IMR-90 (cell line): ENCODE measurements around the gene ZBED2. TPM values are rescaled to one million over a fixed set of nuclear protein-coding genes. Genes with fewer than 3 reads are reported as not detected.

Source experiments
- ATAC-seq: fragments of 200-7000 bp; cut with Tn5 transposase; 2 replicates; pipeline ENCODE4 v1.9.1; 2020; ENCODE audit warnings: low read depth, mild to moderate bottlenecking, moderate library complexity
- BruUV-seq: library from RNA; stranded (reverse); fragments of 400-500 nt; replicated peaks from 2 replicates; lab custom pipeline; 2021; lab: Mats Ljungman, UMichigan
- CTCF ChIA-PET: fragments of 300-600 bp; formaldehyde crosslinking; extraction: SDS; loops from one replicate; lab custom pipeline; 2021; ENCODE audit warnings: antibody characterized with exemption; lab: Yijun Ruan, JAX
- POLR2A ChIA-PET: fragments of 300-600 bp; sonication (Branson Sonifier 250); formaldehyde crosslinking; loops from one replicate; lab custom pipeline; 2022; ENCODE audit warnings: antibody characterized with exemption; ENCODE audit not compliant: unreplicated experiment; lab: Charles Lee
- DNase-seq: peaks from one replicate; pipeline ENCODE4 v3.0.0; 2013
- H2AFZ ChIP-seq: replicated peaks from 2 replicates; pipeline ENCODE3; 2013; ENCODE audit warnings: low read length, mild to moderate bottlenecking; ENCODE audit not compliant: poor library complexity
- H2AK5ac ChIP-seq: 2 replicates; pipeline ENCODE4 v1.6.1; 2013; ENCODE audit warnings: low read depth, low read length, inconsistent platforms
- H2AK9ac ChIP-seq: replicated peaks from 2 replicates; pipeline ENCODE3; 2013; ENCODE audit warnings: mild to moderate bottlenecking, low read depth, low read length, moderate library complexity; ENCODE audit not compliant: poor library complexity
- H2BK120ac ChIP-seq: 2 replicates; pipeline ENCODE4 v1.6.1; 2013; ENCODE audit warnings: low read depth, low read length, inconsistent platforms
- H2BK15ac ChIP-seq: 3 replicates; pipeline ENCODE4 v1.6.1; 2013; ENCODE audit warnings: low read depth, low read length, inconsistent platforms
- H2BK20ac ChIP-seq: 2 replicates; pipeline ENCODE4 v1.6.1; 2013; ENCODE audit warnings: low read depth, mild to moderate bottlenecking, inconsistent platforms, low read length, moderate library complexity
- H2BK5ac ChIP-seq: 2 replicates; pipeline ENCODE4 v1.6.1; 2013; ENCODE audit warnings: mild to moderate bottlenecking, low read depth, low read length, inconsistent platforms; ENCODE audit not compliant: poor library complexity, severe bottlenecking
- H3K14ac ChIP-seq: replicated peaks from 2 replicates; pipeline ENCODE4 v1.6.1; 2013; ENCODE audit warnings: low read depth, low read length, inconsistent platforms
- H3K18ac ChIP-seq: 2 replicates; pipeline ENCODE4 v1.6.1; 2013; ENCODE audit warnings: low read depth, low read length, control low read depth
- H3K23ac ChIP-seq: 2 replicates; pipeline ENCODE4 v1.6.1; 2013; ENCODE audit warnings: low read depth, low read length, inconsistent platforms
- H3K27ac ChIP-seq: 2 replicates; pipeline ENCODE4 v1.5.1; 2013; ENCODE audit warnings: mild to moderate bottlenecking, control low read depth, low read length; ENCODE audit not compliant: insufficient read depth
- H3K27me3 ChIP-seq: 2 replicates; pipeline ENCODE4 v1.6.1; 2013; ENCODE audit warnings: low read length; ENCODE audit not compliant: control insufficient read depth, insufficient read depth
- H3K36me3 ChIP-seq: 2 replicates; pipeline ENCODE4 v1.6.1; 2013; ENCODE audit warnings: low read length, mixed read lengths; ENCODE audit not compliant: control insufficient read depth, insufficient read depth
- H3K4ac ChIP-seq: 2 replicates; pipeline ENCODE4 v1.6.1; 2013; ENCODE audit warnings: low read depth, low read length, inconsistent platforms
- H3K4me1 ChIP-seq: 2 replicates; pipeline ENCODE4 v1.6.1; 2013; ENCODE audit warnings: low read length, mixed read lengths; ENCODE audit not compliant: control insufficient read depth, insufficient read depth
- H3K4me2 ChIP-seq: 2 replicates; pipeline ENCODE4 v1.6.1; 2013; ENCODE audit warnings: low read depth, mild to moderate bottlenecking, control low read depth, low read length, moderate library complexity
- H3K4me3 ChIP-seq: 2 replicates; pipeline ENCODE4 v1.5.1; 2013; ENCODE audit warnings: low read depth, mild to moderate bottlenecking, control low read depth, low read length, moderate library complexity; ENCODE audit not compliant: insufficient read depth
- H3K56ac ChIP-seq: 2 replicates; pipeline ENCODE4 v1.6.1; 2013; ENCODE audit warnings: low read length, inconsistent platforms; ENCODE audit not compliant: insufficient read depth; ENCODE audit errors: extremely low read depth
- H3K79me1 ChIP-seq, 2 experiments: 2 replicates each; pipeline ENCODE4 v1.6.1; 2013; ENCODE audit warnings: low read length in 2 of 2, inconsistent platforms in 1 of 2, low read depth in 1 of 2
- H3K9ac ChIP-seq: 2 replicates; pipeline ENCODE4 v1.6.1; 2013; ENCODE audit warnings: low read depth, low read length, control low read depth
- H3K9me1 ChIP-seq: 2 replicates; pipeline ENCODE4 v1.6.1; 2013; ENCODE audit warnings: low read length, inconsistent platforms; ENCODE audit not compliant: insufficient read depth
- H3K9me3 ChIP-seq: 2 replicates; pipeline ENCODE4 v1.6.1; 2013; ENCODE audit warnings: low read length; ENCODE audit not compliant: control insufficient read depth, insufficient read depth
- H4K20me1 ChIP-seq: 2 replicates; pipeline ENCODE4 v1.6.1; 2013; ENCODE audit warnings: low read length, inconsistent platforms; ENCODE audit not compliant: insufficient read depth
- H4K5ac ChIP-seq: 2 replicates; pipeline ENCODE4 v1.6.1; 2013; ENCODE audit warnings: mild to moderate bottlenecking, low read depth, low read length, control low read depth
- H4K8ac ChIP-seq, 2 experiments: 2 replicates each; pipeline ENCODE4 v1.6.1; 2013; ENCODE audit warnings: low read depth in 2 of 2, low read length in 2 of 2, control low read depth in 1 of 2, inconsistent platforms in 1 of 2
- H4K91ac ChIP-seq: 2 replicates; pipeline ENCODE4 v1.6.1; 2013; ENCODE audit warnings: low read depth, low read length, inconsistent platforms; ENCODE audit not compliant: insufficient read depth
- BHLHE40 ChIP-seq: fragments of 150-350 bp; IDR thresholded peaks from 2 replicates; pipeline ENCODE4 v1.6.1; 2016; ENCODE audit warnings: mild to moderate bottlenecking, low read depth, low read length
- CEBPB ChIP-seq: IDR thresholded peaks from 2 replicates; pipeline ENCODE4 v1.6.1; 2012; ENCODE audit warnings: low read depth, low read length, improper control_type of control experiment
- CHD1 ChIP-seq: IDR thresholded peaks from 2 replicates; pipeline ENCODE4 v1.6.1; 2012; ENCODE audit warnings: low read depth, low read length, improper control_type of control experiment
- CTCF ChIP-seq: conservative IDR thresholded peaks from 2 replicates; pipeline ENCODE4 v1.5.1; 2012; ENCODE audit warnings: mild to moderate bottlenecking, low read depth, low read length, improper control_type of control experiment
- ELK1 ChIP-seq: fragments of 150-350 bp; IDR thresholded peaks from 2 replicates; pipeline ENCODE4 v1.6.1; 2016; ENCODE audit warnings: low read depth, mild to moderate bottlenecking, low read length, moderate library complexity, borderline replicate concordance
- FOS ChIP-seq: fragments of 150-350 bp; IDR thresholded peaks from 2 replicates; pipeline ENCODE4 v1.6.1; 2016; ENCODE audit warnings: low read depth, low read length
- MAFK ChIP-seq: IDR thresholded peaks from 2 replicates; pipeline ENCODE4 v1.6.1; 2012; ENCODE audit warnings: low read depth, low read length, improper control_type of control experiment
- MAZ ChIP-seq: IDR thresholded peaks from 2 replicates; pipeline ENCODE4 v1.6.1; 2012; ENCODE audit warnings: low read depth, mild to moderate bottlenecking, low read length, improper control_type of control experiment, moderate library complexity, borderline replicate concordance
- MXI1 ChIP-seq: IDR thresholded peaks from 2 replicates; pipeline ENCODE4 v1.6.1; 2012; ENCODE audit warnings: low read depth, mild to moderate bottlenecking, low read length, moderate library complexity, borderline replicate concordance
- NFE2L2 ChIP-seq: fragments of 150-350 bp; IDR thresholded peaks from 2 replicates; pipeline ENCODE4 v1.6.1; 2016; ENCODE audit warnings: low read depth, mild to moderate bottlenecking, low read length
- POLR2A ChIP-seq: IDR thresholded peaks from 2 replicates; pipeline ENCODE4 v1.6.1; 2012; ENCODE audit warnings: mild to moderate bottlenecking, low read depth, low read length
- RAD21 ChIP-seq: IDR thresholded peaks from 2 replicates; pipeline ENCODE4 v1.6.1; 2012; ENCODE audit warnings: low read length, improper control_type of control experiment
- RCOR1 ChIP-seq: IDR thresholded peaks from 2 replicates; pipeline ENCODE4 v1.6.1; 2012; ENCODE audit warnings: mild to moderate bottlenecking, low read length, improper control_type of control experiment; ENCODE audit not compliant: insufficient replicate concordance
- RFX5 ChIP-seq: IDR thresholded peaks from 2 replicates; pipeline ENCODE4 v1.8.0; 2012; ENCODE audit warnings: low read depth, mild to moderate bottlenecking, low read length, moderate library complexity
- SMC3 ChIP-seq: fragments of 150-350 bp; IDR thresholded peaks from 2 replicates; pipeline ENCODE4 v1.6.1; 2016; ENCODE audit warnings: low read depth, mild to moderate bottlenecking, antibody characterized with exemption, low read length, moderate library complexity
- WGBS, 2 experiments: methylation state at CpG; one replicate each; pipeline versions ENCODE4 v1.1.5 to v1.1.7; 2013; ENCODE audit warnings: missing lambda C conversion rate in 2 of 2; ENCODE audit not compliant: insufficient read length in 1 of 2; ENCODE audit errors: extremely low coverage in 2 of 2; 5-methylcytosine and 5-hydroxymethylcytosine counted together
- dilution Hi-C: fragments of 300-500 bp; cut with HindIII; formaldehyde crosslinking; loops from one replicate; pipeline ENCODE4 v1.14.3; 2018; ENCODE audit warnings: low sequenced_read_pairs; ENCODE audit not compliant: unreplicated experiment
- in situ Hi-C: fragments of 300-500 bp; cut with MboI; formaldehyde crosslinking; loops from 3 replicates; pipeline ENCODE4 v1.14.3; 2019; ENCODE audit warnings: low sequenced_read_pairs, inconsistent platforms, mixed read lengths
- intact Hi-C: fragments of 100-400 bp; cut with micrococcal nuclease; formaldehyde crosslinking; loops from 2 replicates; pipeline ENCODE4 v1.10.0; 2022
- polyA plus RNA-seq, 3 experiments: library from polyadenylated mRNA; depleted of rRNA; stranded (reverse); fragments of >200 nt; gene quantifications; 2 replicates each; pipeline ENCODE4 v1.2.3, GENCODE V29; 2012; ENCODE audit warnings: low replicate concordance in 1 of 3
- total RNA-seq: library from RNA; depleted of rRNA; stranded (reverse); fragments of >200 nt; gene quantifications from 2 replicates; pipeline ENCODE4 v1.2.3, GENCODE V29; 2012

The ZBED2 gene
- total and polyA plus RNA-seq, 2 of the 4 experiments (the other 2 are of a cell fraction) = 0.51 to 0.72 TPM

GRCh38 chr3:111607240-111607920 lies 12.2 kb upstream of the ZBED2 start:
- Histone ChIP-seq H3K27me3 (no peaks in the 10 kb centered on the region), H3K9me1 (no peaks in the 10 kb centered on the region), H2AFZ (no peak overlapping the region), H3K4me2 (no peak overlapping the region), H4K91ac (0 out of 2 replicates have a peak overlapping the region, but pooled peaks have one; percentile 24), H4K8ac (no peak overlapping the region; a peak in 1 of 4 replicates), H2BK120ac (no peak overlapping the region), H3K27ac (no peak overlapping the region), H3K4ac (no peak overlapping the region), H3K18ac (peak overlapping the region; percentile 65; the same call in 1 of the 2 replicates), H4K20me1 (no peaks in the 10 kb centered on the region), H2BK5ac (no peak overlapping the region), H3K36me3 (no peaks in the 10 kb centered on the region), H2AK5ac (peak overlapping the region; percentile 77), H2AK9ac (no peak overlapping the region), H3K9me3 (no peaks in the 10 kb centered on the region), H4K5ac (no peak overlapping the region), H2BK20ac (peak overlapping the region; percentile 65; the same call in 1 of the 2 replicates), H3K79me1 (no peaks in the 10 kb centered on the region), H3K4me1 (peaks cover 6% of the 10 kb centered on the region), H3K14ac (no peak overlapping the region), H3K56ac (no peak overlapping the region), H3K4me3 (no peak overlapping the region), H2BK15ac (no peak overlapping the region; the same call in 2 of the 3 replicates), H3K23ac (no peak overlapping the region), H3K9ac (no peak overlapping the region)
- DNase-seq (no peak), ATAC-seq (no peak)
- WGBS, 2 experiments = no CpG with 5 or more reads among the region's 3 CpGs
- dilution Hi-C loops (no loop called here), intact Hi-C loops (loop anchor here (2.0 kb wide), 1 partner anchor 31 kb away; no protein-coding TSS in a partner anchor), in situ Hi-C loops (no loop called here)
- BruUV-seq = no TSS peak
- CTCF ChIA-PET = no interaction called here
- no peak for TF ChIP-seq BHLHE40
- no peak for TF ChIP-seq RFX5
- no peak for TF ChIP-seq MAZ
- no peak for TF ChIP-seq ELK1
- no peak for TF ChIP-seq SMC3
- TF ChIP-seq MAFK = no peak
- TF ChIP-seq RCOR1 = no peak
- no peak for TF ChIP-seq FOS
- TF ChIP-seq MXI1 = no peak
- TF ChIP-seq CEBPB = no peak
- no peak for TF ChIP-seq RAD21
- no peak for TF ChIP-seq CTCF
- TF ChIP-seq POLR2A = no peak
- TF ChIP-seq NFE2L2 = no peak
- TF ChIP-seq CHD1 = no peak
- POLR2A ChIA-PET = no interaction called here
